ENCODE results near the gene MINDY3. TPM values are rescaled to one million over a fixed set of nuclear protein-coding genes. Genes with fewer than 3 reads are reported as not detected.
"Not testable (repeated sequence)": the region's sequence is repeated elsewhere in the genome, so short reads cannot be mapped to it uniquely, and the experiment has no call there.

Gene MINDY3
- total RNA-seq, 2 donors from 2014 or later: 32.4 to 47.8 TPM

DNA sequence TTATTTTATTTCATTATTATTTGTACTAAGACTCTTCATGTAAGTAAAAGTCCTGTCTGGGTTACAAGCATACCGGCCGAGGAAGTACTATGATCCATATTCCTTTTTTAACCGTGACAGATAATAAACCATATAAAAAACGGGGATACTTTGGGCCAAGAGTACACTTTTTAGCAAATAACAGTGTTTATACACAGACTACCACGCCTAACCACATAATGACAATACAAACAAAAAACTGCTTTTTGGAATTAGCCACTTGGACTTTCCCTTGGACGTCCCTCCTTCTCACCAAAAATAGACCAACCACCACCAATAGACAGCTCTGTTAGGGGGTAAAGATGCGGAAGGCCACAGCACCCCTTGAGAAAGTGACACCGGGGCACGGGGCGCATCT, 800 bp downstream of the MINDY3 start:
- intact Hi-C loops (cut with DNase I): no loop called here
- no peak for DNase-seq (ENCODE audit: low spot score)

DNA sequence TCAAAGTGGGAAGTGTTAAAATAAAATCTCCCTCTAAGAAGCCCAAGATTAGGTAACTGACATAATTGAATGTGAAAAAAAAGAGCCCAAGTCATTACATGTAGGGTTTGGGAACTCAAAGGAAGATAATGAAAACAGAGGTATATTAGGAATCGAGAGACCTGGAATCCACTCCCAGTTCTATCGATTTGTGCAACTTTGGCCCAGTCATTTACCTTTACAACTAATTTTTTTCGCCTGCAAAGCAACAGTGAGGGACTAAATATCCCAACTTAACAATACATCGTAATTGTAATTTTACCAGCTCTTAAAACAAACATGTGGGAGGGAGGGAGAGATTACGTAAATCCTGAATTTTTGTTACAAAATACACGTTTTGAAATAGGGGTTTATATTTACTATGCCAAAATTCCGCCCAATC, 1.4 kb downstream of the MINDY3 start:
- no peak for DNase-seq (ENCODE audit: low spot score)

DNA sequence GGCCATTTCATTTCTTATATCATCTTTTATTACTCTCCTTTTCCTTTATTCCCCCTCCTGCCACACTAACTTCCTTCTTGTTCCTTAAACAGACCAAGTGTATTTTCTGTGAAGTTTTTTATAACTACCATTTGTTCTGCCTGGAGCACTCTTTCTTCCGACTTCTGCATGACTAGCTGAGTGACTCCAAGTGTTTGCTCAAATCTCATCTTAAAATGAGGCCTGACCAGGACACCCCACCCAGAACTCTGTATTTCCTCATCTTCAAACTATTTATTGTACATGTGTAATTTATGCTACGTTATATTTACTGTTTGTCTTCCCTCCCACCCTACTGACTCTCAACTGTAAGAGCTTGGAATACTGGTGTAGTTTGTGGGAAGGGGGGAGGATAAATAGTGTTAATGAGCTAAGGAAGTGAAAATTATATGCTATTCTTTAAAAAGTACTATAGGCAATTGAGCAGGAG, 3.2 kb downstream of the MINDY3 start:
- DNase-seq (ENCODE audit: low spot score): no peak
- intact Hi-C loops (cut with DNase I): no loop called here

More for the DNA sequence above, 1.4 kb downstream of the MINDY3 start:
- intact Hi-C loops (cut with DNase I): no loop called here

- intact Hi-C loops (cut with DNase I): no loop called here
Measured at GRCh38 chr10:15856328-15857015, 3.8 kb downstream of the MINDY3 start.

GRCh38 chr10:15853800-15854199, 6.5 kb downstream of the MINDY3 start:
- intact Hi-C loops (cut with DNase I): no loop called here
- no peak for DNase-seq (ENCODE audit: low spot score)

More at GRCh38 chr10:15856328-15857015, 3.8 kb downstream of the MINDY3 start:
- no peak for DNase-seq (ENCODE audit: low spot score)

DNA sequence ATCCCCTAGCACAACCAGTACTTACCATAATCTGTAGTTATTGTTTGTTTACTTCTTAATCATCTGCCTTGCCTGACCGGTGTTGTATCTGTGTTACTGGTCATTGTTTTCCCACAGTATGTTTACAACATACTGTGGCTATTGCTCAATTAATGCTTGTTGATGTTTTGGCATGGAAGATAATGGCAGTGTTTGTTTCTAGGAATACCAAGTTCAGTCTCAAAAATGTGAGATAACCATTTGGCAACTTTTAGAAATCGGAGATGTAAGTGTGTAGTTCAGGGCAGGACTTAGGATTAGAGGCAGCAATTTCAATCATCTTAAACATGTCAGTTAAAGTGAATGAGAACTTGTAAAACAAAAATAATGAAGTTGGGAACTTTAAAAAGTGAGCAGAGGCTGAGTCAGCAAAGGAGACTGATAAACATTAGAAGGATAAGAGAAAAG, 8.2 kb downstream of the MINDY3 start:
- no peak for DNase-seq (ENCODE audit: low spot score)
- intact Hi-C loops (cut with DNase I): no loop called here

DNA sequence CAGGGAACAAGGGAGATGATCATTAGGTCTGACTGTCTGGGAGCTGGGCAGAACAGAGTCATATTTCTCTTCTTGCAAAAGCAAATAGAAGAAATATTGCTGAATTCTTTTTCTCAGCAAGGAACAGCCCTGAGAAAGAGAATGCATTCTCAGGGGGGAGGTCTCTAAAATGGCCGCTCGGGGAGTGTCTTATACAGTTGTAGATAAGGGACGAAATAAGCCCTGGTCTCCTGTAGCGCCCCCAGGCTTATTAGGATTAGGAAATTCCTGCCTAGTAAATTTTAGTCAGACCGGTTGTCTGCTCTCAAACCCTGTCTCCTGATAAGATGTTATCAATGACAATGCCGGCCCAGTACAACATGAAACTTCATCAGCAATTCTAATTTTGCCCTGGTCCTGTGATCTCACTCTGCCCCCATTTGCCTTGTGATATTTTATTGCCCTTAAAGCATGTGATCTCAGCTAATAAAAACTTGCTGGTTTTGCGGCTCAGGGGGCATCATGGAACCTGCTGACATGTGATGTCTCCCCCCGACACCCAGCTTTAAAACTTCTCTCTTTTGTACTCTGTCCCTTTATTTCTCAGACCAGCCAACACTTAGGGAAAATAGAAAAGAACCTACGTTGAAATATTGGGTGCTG, 9.8 kb downstream of the MINDY3 start:
- DNase-seq (ENCODE audit: low spot score); intact Hi-C loops (cut with DNase I): not testable (repeated sequence)

GRCh38 chr10:15849316-15849715, 11.0 kb downstream of the MINDY3 start:
- no peak for DNase-seq (ENCODE audit: low spot score)
- intact Hi-C loops (cut with DNase I): no loop called here

DNA sequence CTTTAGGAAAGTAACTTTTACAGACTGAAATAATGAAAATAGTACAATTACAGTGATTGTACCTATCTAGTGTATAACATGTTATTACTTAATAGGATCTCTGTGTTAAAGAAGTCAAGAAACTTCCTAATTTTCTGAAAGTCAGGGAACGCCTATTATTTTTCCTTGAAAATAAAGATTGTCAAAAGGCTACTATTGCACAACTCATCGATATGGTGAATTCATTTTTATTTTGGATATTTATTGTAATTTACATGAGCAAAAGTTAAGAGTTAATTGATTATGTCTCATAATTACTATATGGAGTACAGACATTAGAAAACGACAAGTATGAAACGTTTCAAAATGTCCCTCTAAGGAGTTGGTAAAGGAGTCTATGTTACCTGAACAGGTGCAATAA, 12.8 kb downstream of the MINDY3 start:
- intact Hi-C loops (cut with DNase I): no loop called here
- no peak for DNase-seq (ENCODE audit: low spot score)

- intact Hi-C loops (cut with DNase I): no loop called here
- no peak for DNase-seq (ENCODE audit: low spot score)
Measured at GRCh38 chr10:15844517-15844916, 15.8 kb downstream of the MINDY3 start.

DNA sequence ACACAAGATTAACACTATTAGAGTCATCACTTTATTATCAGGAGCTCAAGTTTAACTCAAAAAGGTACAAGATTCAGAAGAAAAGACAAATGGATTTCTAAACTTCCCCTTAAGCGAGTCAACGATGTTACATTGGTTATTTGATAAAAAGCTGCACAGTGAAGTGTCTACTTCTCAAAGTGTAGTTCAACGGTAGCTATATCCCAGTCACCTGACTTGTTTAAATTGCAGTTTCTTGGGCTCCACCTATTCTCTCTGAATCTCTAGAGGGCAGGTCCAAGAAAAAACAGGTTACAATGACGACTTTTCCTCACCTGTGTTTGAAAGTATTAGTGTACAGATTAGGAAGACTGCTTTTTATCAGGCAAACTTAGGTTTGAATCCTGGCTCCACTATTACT, 16.6 kb downstream of the MINDY3 start:
- intact Hi-C loops (cut with DNase I): no loop called here

GRCh38 chr10:15842556-15843169, 17.6 kb downstream of the MINDY3 start:
- intact Hi-C loops (cut with DNase I): no loop called here
- DNase-seq (ENCODE audit: low spot score): no peak

More for the DNA sequence above, 16.6 kb downstream of the MINDY3 start:
- DNase-seq (ENCODE audit: low spot score): no peak

DNA sequence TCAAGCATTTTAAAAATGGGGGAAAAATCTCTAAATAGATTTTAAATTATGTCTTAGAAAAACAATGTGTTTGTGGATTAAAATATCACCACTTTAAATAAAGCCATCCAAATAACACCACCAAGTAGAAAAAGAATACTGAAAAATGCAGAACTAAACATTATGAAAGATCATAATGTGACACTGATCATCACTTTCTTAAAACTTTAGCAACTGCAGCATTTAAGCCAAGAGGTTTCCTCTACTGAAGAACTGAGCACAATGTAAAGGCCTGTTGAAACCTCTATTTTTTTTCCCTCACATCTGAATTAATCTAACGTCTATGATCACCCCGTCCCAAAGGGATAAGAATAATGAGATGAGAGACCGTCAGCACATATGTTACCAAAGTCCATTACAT, 18.6 kb downstream of the MINDY3 start:
- intact Hi-C loops (cut with DNase I): no loop called here
- DNase-seq (ENCODE audit: low spot score): no peak

- DNase-seq (ENCODE audit: low spot score): no peak
- intact Hi-C loops (cut with DNase I): loop anchor here in 1 of 2 donors (10.0 kb wide), 1 partner anchor 412 kb away; no protein-coding TSS in a partner anchor
Measured at GRCh38 chr10:15836807-15837206, 23.5 kb downstream of the MINDY3 start.

DNA sequence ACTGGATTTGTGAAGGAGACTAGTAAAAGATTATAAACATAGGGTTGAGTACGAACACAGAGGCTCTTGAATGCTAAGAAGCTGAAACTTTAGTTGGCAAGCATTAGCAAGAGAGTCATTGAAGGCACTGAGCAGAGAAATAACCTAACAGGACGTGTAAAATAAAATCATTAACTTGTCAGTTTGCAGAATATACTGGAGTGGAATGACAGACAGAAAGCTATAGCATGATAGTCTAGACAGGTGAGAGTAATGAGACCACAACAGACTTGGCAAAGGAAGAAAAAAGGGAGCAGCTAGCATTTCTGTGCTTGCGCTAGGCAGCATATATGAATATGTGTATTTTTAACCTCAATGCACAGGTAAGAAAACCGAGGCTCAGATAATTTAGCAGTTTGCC, 30.8 kb downstream of the MINDY3 start:
- no peak for DNase-seq (ENCODE audit: low spot score)
- intact Hi-C loops (cut with DNase I): loop anchor here in 1 of 2 donors (10.0 kb wide), 1 partner anchor 105 kb away; no protein-coding TSS in a partner anchor

DNA sequence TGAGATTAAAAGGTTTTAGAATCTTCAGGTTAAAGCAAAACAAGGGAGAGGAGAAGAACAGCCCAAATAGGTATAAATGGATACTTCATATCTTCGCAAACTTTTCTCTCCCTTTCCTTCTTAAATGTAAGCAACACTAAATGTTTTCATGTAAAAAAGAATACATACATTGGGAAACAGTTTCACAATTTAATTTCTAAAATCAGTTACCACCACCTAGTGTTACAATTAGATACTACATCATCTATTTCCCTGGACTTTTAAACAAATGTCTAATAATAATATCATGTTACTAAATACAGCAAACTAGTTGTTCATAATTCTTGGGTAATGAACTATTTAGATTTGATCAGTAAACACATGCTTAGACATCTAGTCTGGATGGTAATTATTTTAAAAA, 35.8 kb downstream of the MINDY3 start:
- DNase-seq (ENCODE audit: low spot score): no peak
- intact Hi-C loops (cut with DNase I): loop anchor here (5.0 to 10.0 kb wide), 2 partner anchors 100 to 107 kb away; partner anchors contain the start of gene ITGA8 (in 1 of the 2)

- intact Hi-C loops (cut with DNase I): loop anchor here (5.0 to 10.0 kb wide), 2 partner anchors 97 to 105 kb away; partner anchors contain the start of gene ITGA8 (in 1 of the 2)
- DNase-seq (ENCODE audit: low spot score): no peak
Measured at GRCh38 chr10:15822131-15822530, 38.2 kb downstream of the MINDY3 start.

- DNase-seq (ENCODE audit: low spot score): no peak
- intact Hi-C loops (cut with DNase I): loop anchor here (5.0 to 10.0 kb wide), 2 partner anchors 96 to 104 kb away; partner anchors contain the start of gene ITGA8 (in 1 of the 2)
Measured at GRCh38 chr10:15821046-15821683, 39.1 kb downstream of the MINDY3 start.

DNA sequence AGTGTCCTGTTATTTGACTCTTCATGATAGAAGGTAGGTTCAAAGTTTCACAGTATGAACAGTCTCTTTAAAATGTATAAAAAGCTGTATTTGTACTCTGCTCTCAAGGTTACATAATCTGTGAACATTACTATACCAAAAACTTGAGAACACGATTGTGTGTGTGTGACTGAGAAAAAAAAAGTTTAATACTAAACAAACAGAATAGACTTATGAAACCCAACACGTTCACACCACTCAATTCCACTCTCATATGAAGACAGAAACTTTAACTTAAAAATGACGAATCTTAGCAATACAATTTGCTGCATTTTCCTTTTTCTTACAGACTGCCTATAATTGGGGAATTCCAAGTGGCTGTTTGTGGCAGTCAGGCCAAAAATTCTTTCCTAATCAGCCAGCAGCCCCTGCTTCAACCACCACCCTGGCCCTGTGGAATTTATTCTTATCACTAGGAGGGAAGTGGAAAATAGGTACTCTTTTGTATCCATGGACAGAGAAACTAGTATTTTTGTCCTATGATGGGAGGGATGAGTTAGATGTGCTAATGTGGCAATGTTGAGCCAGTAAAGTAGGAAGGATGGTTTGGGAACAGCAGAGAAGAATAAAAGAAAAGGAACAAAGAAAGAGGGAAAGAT, 42.8 kb downstream of the MINDY3 start:
- intact Hi-C loops (cut with DNase I): no loop called here
- no peak for DNase-seq (ENCODE audit: low spot score)

Data from posterior vena cava (tissue), 2 donors.